GM18519 (cell line): ENCODE measurements around the gene FAM107B.

Experiments used
- ATAC-seq: cut with Tn5 transposase; IDR thresholded peaks from one replicate; pipeline ENCODE4 v1.9.1; 2021; ENCODE audit warnings: mild to moderate bottlenecking, moderate library complexity; ENCODE audit not compliant: unreplicated experiment, low FRiP score

Gene FAM107B

GRCh38 chr10:14523286-14523685 is 251.4 kb downstream of the FAM107B start:
- no peak for ATAC-seq

GRCh38 chr10:14519785-14520184 is 254.9 kb downstream of the FAM107B start:
- no peak for ATAC-seq

- ATAC-seq = no peak
Measured at GRCh38 chr10:14518149-14518548, 256.5 kb downstream of the FAM107B start.

DNA sequence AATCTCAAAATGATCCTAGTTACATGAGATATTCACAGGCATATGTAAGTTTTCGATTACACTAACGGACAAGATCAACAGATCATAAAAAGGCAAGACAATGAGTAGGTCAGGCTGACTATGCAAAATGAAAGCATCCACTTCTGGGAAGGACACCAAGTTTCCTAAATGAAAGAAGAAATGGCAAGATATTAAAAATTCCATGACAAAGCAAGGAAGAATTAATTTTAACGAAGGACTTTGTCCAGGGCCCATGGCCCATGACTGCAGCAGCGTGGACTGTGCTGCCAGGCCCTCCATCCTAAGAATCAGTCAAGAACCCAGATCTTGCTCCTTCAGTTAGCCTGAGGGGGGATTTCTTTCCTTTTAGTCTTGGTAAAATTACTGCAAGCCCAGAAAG is 261.6 kb downstream of the FAM107B start:
- ATAC-seq = no peak

- no peak for ATAC-seq
Measured at GRCh38 chr10:14510346-14510745, 264.4 kb downstream of the FAM107B start.

- ATAC-seq = no peak
Measured at GRCh38 chr10:14508725-14509124, 266.0 kb downstream of the FAM107B start.

DNA sequence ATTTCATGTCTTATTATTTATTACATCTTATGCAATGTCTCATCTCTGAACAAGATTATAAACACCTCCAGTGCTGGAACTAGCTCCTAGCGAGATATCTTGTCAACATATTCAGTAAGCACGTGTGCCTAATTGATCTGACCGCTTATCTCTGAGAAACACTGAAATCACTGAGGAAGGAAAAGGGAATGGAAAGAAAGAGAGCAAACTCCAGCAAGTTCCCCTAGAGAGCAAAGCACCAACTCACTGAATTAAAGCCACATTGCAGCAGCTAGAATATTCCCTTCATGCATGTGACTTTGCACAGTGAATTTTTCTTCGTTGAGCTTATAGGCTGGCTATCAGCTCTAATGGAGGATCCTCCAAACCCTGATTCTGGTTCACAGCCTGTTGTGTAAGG is 266.9 kb downstream of the FAM107B start:
- no peak for ATAC-seq

DNA sequence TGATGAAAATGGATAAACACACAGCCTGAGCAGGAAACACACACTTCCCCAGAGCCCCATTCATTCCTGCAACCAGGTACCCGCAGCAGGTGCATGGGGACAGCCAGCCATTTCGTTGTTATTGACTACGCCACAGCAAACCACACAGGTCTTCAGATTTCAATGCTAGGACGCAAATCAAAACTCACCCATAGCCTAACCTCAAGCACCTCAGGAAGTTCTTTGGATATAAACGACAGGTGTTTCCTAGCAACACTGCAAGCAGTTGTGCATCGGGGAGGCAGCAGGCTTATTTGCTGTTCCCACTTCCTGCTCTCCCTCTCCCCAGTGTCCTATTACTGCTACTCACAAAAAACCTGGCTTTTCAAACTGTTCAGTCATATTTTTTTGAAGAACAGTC is 267.5 kb downstream of the FAM107B start:
- ATAC-seq = no peak

- no peak for ATAC-seq
Measured at GRCh38 chr10:14502431-14502830, 272.3 kb downstream of the FAM107B start.

DNA sequence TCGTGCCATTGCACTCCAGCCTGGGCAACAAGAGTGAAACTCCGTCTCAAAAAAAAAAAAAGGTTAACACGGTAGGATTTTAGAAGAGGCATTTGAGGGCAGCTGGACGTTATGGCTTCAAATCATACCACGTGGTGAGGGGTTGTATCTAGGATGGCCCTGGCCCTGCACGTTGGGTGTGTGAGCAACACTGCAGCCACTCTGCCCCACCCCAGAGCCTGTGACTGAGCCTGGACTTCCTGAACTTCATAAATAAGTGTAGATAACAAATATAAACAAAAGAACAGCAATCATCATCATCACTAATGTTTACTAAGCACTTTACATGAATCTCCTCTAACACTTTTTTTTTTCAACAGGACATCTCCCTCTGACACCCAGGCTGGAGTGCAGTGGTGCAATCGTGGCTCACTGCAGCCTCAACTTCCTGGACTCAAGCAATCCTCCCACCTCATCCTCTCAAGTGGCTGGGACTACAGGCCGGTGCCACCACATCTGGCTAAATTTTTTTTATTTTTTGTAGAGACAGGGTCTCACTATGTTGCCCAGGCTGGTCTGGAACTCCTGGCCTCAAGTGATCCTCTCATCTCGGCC is 274.4 kb downstream of the FAM107B start:
- no peak for ATAC-seq

- ATAC-seq = no peak
Measured at GRCh38 chr10:14499601-14499904, 275.1 kb downstream of the FAM107B start.

DNA sequence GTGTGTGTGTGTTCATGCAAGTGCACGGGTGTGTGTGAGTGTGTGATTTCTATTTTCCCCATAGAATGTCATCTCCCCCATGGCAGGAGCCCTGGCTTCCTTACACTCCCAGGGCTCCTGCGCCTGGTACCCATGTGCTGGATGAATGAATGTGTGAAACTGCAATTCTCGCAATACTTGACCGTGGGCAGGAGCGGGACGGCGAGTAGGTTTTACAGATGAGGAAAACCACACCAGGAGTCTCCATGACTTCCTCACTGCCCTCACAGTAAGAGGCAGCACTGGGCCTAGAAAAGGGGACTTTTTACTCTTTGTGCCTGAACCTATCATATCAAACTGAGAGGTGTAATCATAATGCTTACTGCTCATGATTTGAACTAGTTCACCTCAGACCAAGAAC is 276.4 kb downstream of the FAM107B start:
- no peak for ATAC-seq

GRCh38 chr10:14491811-14492210 is 282.9 kb downstream of the FAM107B start:
- no peak for ATAC-seq

GRCh38 chr10:14489522-14490177 is 285.0 kb downstream of the FAM107B start:
- ATAC-seq = no peak

- no peak for ATAC-seq
Measured at GRCh38 chr10:14487488-14487883, 287.2 kb downstream of the FAM107B start.

- no peak for ATAC-seq
Measured at GRCh38 chr10:14486777-14487487, 287.8 kb downstream of the FAM107B start.

DNA sequence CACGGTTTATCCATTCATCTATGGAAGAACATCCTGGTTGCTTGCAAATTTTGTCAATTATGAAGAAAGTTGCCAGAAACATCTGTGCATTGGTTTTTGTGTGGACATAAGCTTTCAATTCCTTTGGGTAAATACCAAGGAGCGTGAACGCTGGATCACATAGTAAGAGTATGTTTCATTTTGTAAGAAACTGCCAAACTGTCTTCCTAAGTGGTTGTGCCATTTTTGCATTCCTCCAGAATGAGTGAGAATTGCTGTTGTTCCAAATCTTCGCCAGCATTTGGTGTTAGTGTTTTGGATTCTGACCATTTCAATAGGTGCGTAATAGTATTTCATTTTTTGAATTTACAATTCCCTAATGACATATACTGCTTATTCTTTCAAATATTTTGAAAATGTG is 288.7 kb downstream of the FAM107B start:
- ATAC-seq = no peak

- ATAC-seq = no peak
Measured at GRCh38 chr10:14483417-14483816, 291.3 kb downstream of the FAM107B start.

DNA sequence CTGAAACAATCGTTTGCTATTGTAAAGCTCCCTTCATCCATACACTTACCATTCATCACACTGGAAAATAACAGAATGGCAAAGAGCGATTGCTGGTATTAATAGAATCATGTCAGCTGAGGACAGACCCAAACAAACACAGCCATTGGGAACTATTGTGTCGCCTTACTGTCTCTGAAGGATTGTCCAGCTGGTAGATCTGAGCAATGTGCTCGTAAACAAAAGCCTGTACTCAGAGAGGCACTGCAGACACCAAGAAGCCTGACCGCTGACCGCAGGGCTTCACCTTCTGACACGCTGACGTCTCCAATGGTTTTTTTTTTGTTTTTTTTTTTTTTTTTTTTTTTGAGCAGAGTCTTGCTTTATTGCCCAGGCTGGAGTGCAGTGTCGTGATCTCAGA is 292.9 kb downstream of the FAM107B start:
- ATAC-seq = no peak

DNA sequence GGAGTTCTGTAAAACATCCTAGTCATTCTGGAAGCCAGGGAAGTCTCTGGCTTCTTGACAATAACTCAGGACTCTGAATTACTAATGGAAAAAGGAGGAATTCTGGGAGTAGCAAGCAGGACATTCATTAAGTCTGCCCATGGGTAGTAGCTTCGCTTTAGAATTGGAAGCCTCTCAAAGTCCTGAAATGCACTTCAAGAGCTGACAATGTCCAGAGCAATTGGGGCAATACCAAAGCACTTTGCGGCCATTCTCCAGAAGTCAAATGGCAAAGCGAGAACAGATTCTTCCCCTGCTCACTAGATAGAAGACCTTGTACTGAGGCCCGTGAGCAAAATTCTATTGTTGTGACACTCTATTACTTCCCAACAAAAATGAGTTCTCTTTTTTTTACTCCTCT is 293.7 kb downstream of the FAM107B start:
- ATAC-seq = no peak

DNA sequence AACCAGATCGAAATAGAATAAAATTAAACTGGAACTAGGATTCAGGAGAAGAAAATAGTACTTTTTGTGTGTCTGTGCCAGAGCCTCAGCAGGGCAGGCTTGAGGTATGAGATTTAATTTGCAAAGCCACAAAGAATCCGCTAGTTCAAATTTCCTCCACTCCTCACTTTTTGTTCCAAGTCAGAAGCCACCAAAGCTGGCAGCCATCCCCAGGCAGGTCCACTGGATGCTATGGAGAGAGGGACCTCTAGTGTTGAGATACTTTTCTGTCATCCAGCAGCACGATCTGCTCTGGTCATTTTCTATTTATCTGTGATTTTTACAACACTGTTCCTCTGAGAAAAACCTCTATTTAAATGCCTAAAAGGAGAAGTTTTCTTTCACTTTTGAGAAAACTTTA is 296.1 kb downstream of the FAM107B start:
- no peak for ATAC-seq

- no peak for ATAC-seq
Measured at GRCh38 chr10:14478201-14478600, 296.5 kb downstream of the FAM107B start.
